K562 (cell line): Measurements from ENCODE around the gene ZNF625. TPM values are rescaled to one million over a fixed set of nuclear protein-coding genes. Genes with fewer than 3 reads are reported as not detected.

Experiments
- ATAC-seq: fragments of 200-7000 bp; cut with Tn5 transposase; 3 replicates; pipeline ENCODE4 v1.9.1; 2020; ENCODE audit warnings: moderate library complexity
- BruUV-seq: library from RNA; stranded (reverse); fragments of 400-500 nt; replicated peaks from 2 replicates; lab custom pipeline; 2021; lab: Mats Ljungman, UMichigan
- CTCF ChIA-PET: fragments of 300-600 bp; formaldehyde crosslinking; extraction: SDS; loops from one replicate; lab custom pipeline; 2021; ENCODE audit warnings: low intra/inter-chr PET ratio; lab: Yijun Ruan, JAX
- POLR2A ChIA-PET: fragments of 300-600, 350-650 bp; sonication (Branson Sonifier 250); formaldehyde crosslinking; extraction: SDS; loops from one replicate; lab custom pipeline; 2021; ENCODE audit warnings: antibody characterized with exemption, inconsistent platforms; lab: Yijun Ruan, JAX
- DNase-seq, 4 experiments: peaks; one replicate each; pipeline versions ENCODE4 v3.0.0 to v3.0.0-alpha.2; 2011 to 2018; ENCODE audit warnings: low spot score in 3 of 4, mixed read lengths in 3 of 4; ENCODE audit errors: extremely low read depth in 1 of 4
- FAIRE-seq: peaks from 2 replicates; lab custom pipeline; 2011; peaks lifted over from hg19 to GRCh38; lab: Jason Lieb, UNC
- H2AFZ ChIP-seq: 2 replicates; pipeline ENCODE4 v1.6.0; 2011; ENCODE audit warnings: low read depth, low read length, control low read depth, inconsistent platforms
- H3K27ac ChIP-seq: fragments of 200-600 bp; 3 replicates; pipeline ENCODE4 v1.8.0; 2011; ENCODE audit warnings: low read depth, mild to moderate bottlenecking, control low read depth, inconsistent platforms, low read length, moderate library complexity, mixed read lengths; ENCODE audit errors: extremely low read depth
- H3K27me3 ChIP-seq, 2 experiments: fragments of 300-600 bp in 1 of 2; 2 replicates in 1 of 2; 3 replicates in 1 of 2; pipeline versions ENCODE4 v1.6.0 to v1.8.0; 2011; ENCODE audit warnings: inconsistent platforms in 2 of 2, low read length in 2 of 2, mild to moderate bottlenecking in 1 of 2, mixed read lengths in 1 of 2, moderate library complexity in 1 of 2; ENCODE audit not compliant: control insufficient read depth in 2 of 2, insufficient read depth in 2 of 2
- H3K36me3 ChIP-seq: fragments of 300-600 bp; 3 replicates; pipeline ENCODE4 v1.8.0; 2011; ENCODE audit warnings: mild to moderate bottlenecking, low read length, inconsistent platforms; ENCODE audit not compliant: control insufficient read depth, insufficient read depth
- H3K4me1 ChIP-seq, 2 experiments: fragments of 200-600 bp in 1 of 2; replicated peaks in 1 of 2; 2 replicates in 1 of 2; 3 replicates in 1 of 2; pipeline versions ENCODE4 v1.5.1 to v1.8.0; 2011; ENCODE audit warnings: inconsistent platforms in 2 of 2, low read length in 2 of 2, mild to moderate bottlenecking in 1 of 2, mixed read lengths in 1 of 2, moderate library complexity in 1 of 2; ENCODE audit not compliant: control insufficient read depth in 2 of 2, insufficient read depth in 2 of 2
- H3K4me2 ChIP-seq: 2 replicates; pipeline ENCODE4 v1.6.1; 2011; ENCODE audit warnings: low read length, control low read depth, inconsistent platforms, mixed read lengths; ENCODE audit not compliant: insufficient read depth
- H3K4me3 ChIP-seq: fragments of 200-600 bp; sonication (generic), shearing (Covaris generic); 2 replicates; pipeline ENCODE4 v1.5.1; 2016; ENCODE audit warnings: control low read depth, inconsistent platforms
- H3K79me2 ChIP-seq: fragments of 200-600 bp; 3 replicates; pipeline ENCODE4 v1.8.0; 2011; ENCODE audit warnings: low read length, inconsistent platforms; ENCODE audit not compliant: control insufficient read depth, insufficient read depth
- H3K9ac ChIP-seq, 2 experiments: 2 replicates each; pipeline versions ENCODE4 v1.6.0 to v1.6.1; 2011; ENCODE audit warnings: low read depth in 2 of 2, low read length in 2 of 2, control low read depth in 1 of 2, inconsistent platforms in 1 of 2, mild to moderate bottlenecking in 1 of 2, mixed read lengths in 1 of 2; ENCODE audit not compliant: insufficient read depth in 1 of 2
- H3K9me1 ChIP-seq: one replicate; pipeline ENCODE4 v1.6.0; 2011; ENCODE audit warnings: inconsistent platforms, mild to moderate bottlenecking, low read length, moderate library complexity; ENCODE audit not compliant: control insufficient read depth, insufficient read depth
- H3K9me3 ChIP-seq: replicated peaks from 2 replicates; pipeline ENCODE4 v1.5.1; 2011; ENCODE audit warnings: low read depth, low read length, inconsistent platforms; ENCODE audit not compliant: control insufficient read depth, insufficient read depth
- H4K20me1 ChIP-seq: replicated peaks from 2 replicates; pipeline ENCODE4 v1.6.1; 2011; ENCODE audit warnings: low read length, inconsistent platforms, mixed read lengths; ENCODE audit not compliant: control insufficient read depth, insufficient read depth
- BCL6 ChIP-seq: fragments of 250-450 bp; sonication (Bioruptor Pico); IDR thresholded peaks from 2 replicates; pipeline ENCODE4 v1.4.0; 2020
- CBFB ChIP-seq: sonication (generic); formaldehyde crosslinking; IDR thresholded peaks from 2 replicates; pipeline ENCODE4 v1.4.0; 2020; ENCODE audit warnings: mild to moderate bottlenecking, missing genetic modification reagents
- ERF ChIP-seq: fragments of 450-650 bp; formaldehyde crosslinking; IDR thresholded peaks from 2 replicates; pipeline ENCODE4 v1.4.0; 2020; ENCODE audit warnings: mild to moderate bottlenecking, mixed read lengths
- ETV1 ChIP-seq: fragments of 450-650 bp; conservative IDR thresholded peaks from 2 replicates; pipeline ENCODE4 v1.6.1; 2016; ENCODE audit warnings: missing genetic modification characterization, control low read depth, low read depth, missing compliant biosample characterization
- GTF2A2 ChIP-seq: IDR thresholded peaks from 2 replicates; pipeline ENCODE4 v1.6.1; 2016; ENCODE audit warnings: mild to moderate bottlenecking, missing genetic modification characterization, missing compliant biosample characterization
- HDAC1 ChIP-seq, 2 experiments: fragments of 450-650 bp; IDR thresholded peaks; 2 replicates each; pipeline ENCODE4 v1.6.1; 2016 to 2017; ENCODE audit warnings: inconsistent platforms in 1 of 2, mild to moderate bottlenecking in 1 of 2, moderate library complexity in 1 of 2
- JUND ChIP-seq, 2 experiments: IDR thresholded peaks; 2 replicates in 1 of 2; 3 replicates in 1 of 2; pipeline ENCODE4 v1.6.1; 2011; ENCODE audit warnings: borderline replicate concordance in 2 of 2, low read depth in 2 of 2, low read length in 2 of 2, improper control_type of control experiment in 1 of 2, missing biosample characterization in 1 of 2, missing genetic modification characterization in 1 of 2, missing genetic modification reagents in 1 of 2
- KLF13 ChIP-seq: fragments of 450-650 bp; IDR thresholded peaks from 2 replicates; pipeline ENCODE4 v1.6.1; 2016; ENCODE audit warnings: missing genetic modification characterization, low read depth, mild to moderate bottlenecking, missing compliant biosample characterization, moderate library complexity, borderline replicate concordance
- POLR2G ChIP-seq: fragments of 200-400 bp; formaldehyde crosslinking; IDR thresholded peaks from 2 replicates; pipeline ENCODE4 v1.6.1; 2017; ENCODE audit warnings: low read depth, mild to moderate bottlenecking, antibody characterized with exemption, low read length, moderate library complexity
- SIX5 ChIP-seq, 2 experiments: IDR thresholded peaks; 2 replicates each; pipeline ENCODE4 v1.6.1; 2011; ENCODE audit warnings: low read length in 2 of 2, borderline replicate concordance in 1 of 2, low read depth in 1 of 2, mild to moderate bottlenecking in 1 of 2, moderate library complexity in 1 of 2; ENCODE audit not compliant: insufficient read depth in 1 of 2
- TBL1XR1 ChIP-seq, 2 experiments: IDR thresholded peaks; 2 replicates each; pipeline ENCODE4 v1.6.1; 2012; ENCODE audit warnings: improper control_type of control experiment in 2 of 2, low read length in 2 of 2, mild to moderate bottlenecking in 1 of 2
- TFAM ChIP-seq: fragments of 250-450 bp; sonication (Bioruptor Pico); conservative IDR thresholded peaks from 2 replicates; pipeline ENCODE4 v1.5.0; 2021; ENCODE audit warnings: mild to moderate bottlenecking, moderate library complexity
- ZBTB1 ChIP-seq: sonication (generic); formaldehyde crosslinking; IDR thresholded peaks from 2 replicates; pipeline ENCODE4 v1.8.1; 2023; ENCODE audit warnings: missing genetic modification reagents, low read depth, mild to moderate bottlenecking, borderline replicate concordance
- ZBTB8A ChIP-seq: fragments of 450-650 bp; IDR thresholded peaks from 2 replicates; pipeline ENCODE4 v1.6.1; 2018; ENCODE audit warnings: mild to moderate bottlenecking, moderate library complexity; ENCODE audit not compliant: partially characterized antibody
- ZFX ChIP-seq: sonication (generic); formaldehyde crosslinking; IDR thresholded peaks from 2 replicates; pipeline ENCODE4 v1.8.0; 2022; ENCODE audit warnings: mild to moderate bottlenecking, missing genetic modification reagents, moderate library complexity
- ZNF12 ChIP-seq: sonication (generic); formaldehyde crosslinking; IDR thresholded peaks from 2 replicates; pipeline ENCODE4 v1.4.0; 2020; ENCODE audit warnings: mild to moderate bottlenecking, missing genetic modification reagents
- ZNF785 ChIP-seq: fragments of 250-450 bp; sonication (Bioruptor Pico); IDR thresholded peaks from 2 replicates; pipeline ENCODE4 v1.4.0; 2020; ENCODE audit warnings: mild to moderate bottlenecking
- WGBS: fragments of 100-300 bp; shearing (Covaris generic); methylation state at CpG from one replicate; pipeline ENCODE4 v1.1.6; 2016; ENCODE audit warnings: low coverage, mixed read lengths; ENCODE audit not compliant: insufficient coverage; ENCODE audit errors: missing lambda C conversion rate; 5-methylcytosine and 5-hydroxymethylcytosine counted together
- in situ Hi-C: fragments of 300-500 bp; cut with MboI; formaldehyde crosslinking; loops from 4 replicates; pipeline ENCODE4 v1.15.0; 2018; ENCODE audit warnings: inconsistent platforms, mixed read lengths
- intact Hi-C: fragments of 100-400 bp; cut with micrococcal nuclease; formaldehyde crosslinking; loops from 2 replicates; pipeline ENCODE4 v1.14.2; 2022
- polyA plus RNA-seq, 8 experiments: library from polyadenylated mRNA; depleted of rRNA in 4 of 8; stranded (reverse) in 5 of 8; unstranded in 3 of 8; fragments of >200 nt; fragmentation: Nextera tagmentation in 2 of 8; fragmentation: Illumina TruSeq in 1 of 8; extraction: Ambion mirVana in 2 of 8; extraction: Trizol in 1 of 8; gene quantifications; 2 replicates each; pipeline versions ENCODE4 v1.2.1 to v1.2.3, GENCODE V29; 2011 to 2014; ENCODE audit warnings: inconsistent platforms in 1 of 8, missing spikeins in 1 of 8
- total RNA-seq, 7 experiments: library from RNA; depleted of rRNA in 6 of 7; stranded (reverse); fragments of >200 nt in 6 of 7; fragmentation: Illumina TruSeq in 2 of 7; extraction: Trizol in 2 of 7; gene quantifications; 2 replicates each; pipeline versions ENCODE4 v1.2.1 to v1.2.3, GENCODE V29; 2011 to 2021; ENCODE audit warnings: low replicate concordance in 1 of 7
- TF ChIP-seq, protein P1 (sequence below): fragments of 450-650 bp; IDR thresholded peaks from 2 replicates; pipeline ENCODE4 v1.6.1; 2014; ENCODE audit warnings: low read depth, mild to moderate bottlenecking, moderate library complexity, borderline replicate concordance

Gene ZNF625
- total and polyA plus RNA-seq, 9 of the 15 experiments (the other 6 are each of a cell fraction or from before 2014, with no cell fraction given) = 0.07 to 0.09 TPM; not detected in 7

DNA sequence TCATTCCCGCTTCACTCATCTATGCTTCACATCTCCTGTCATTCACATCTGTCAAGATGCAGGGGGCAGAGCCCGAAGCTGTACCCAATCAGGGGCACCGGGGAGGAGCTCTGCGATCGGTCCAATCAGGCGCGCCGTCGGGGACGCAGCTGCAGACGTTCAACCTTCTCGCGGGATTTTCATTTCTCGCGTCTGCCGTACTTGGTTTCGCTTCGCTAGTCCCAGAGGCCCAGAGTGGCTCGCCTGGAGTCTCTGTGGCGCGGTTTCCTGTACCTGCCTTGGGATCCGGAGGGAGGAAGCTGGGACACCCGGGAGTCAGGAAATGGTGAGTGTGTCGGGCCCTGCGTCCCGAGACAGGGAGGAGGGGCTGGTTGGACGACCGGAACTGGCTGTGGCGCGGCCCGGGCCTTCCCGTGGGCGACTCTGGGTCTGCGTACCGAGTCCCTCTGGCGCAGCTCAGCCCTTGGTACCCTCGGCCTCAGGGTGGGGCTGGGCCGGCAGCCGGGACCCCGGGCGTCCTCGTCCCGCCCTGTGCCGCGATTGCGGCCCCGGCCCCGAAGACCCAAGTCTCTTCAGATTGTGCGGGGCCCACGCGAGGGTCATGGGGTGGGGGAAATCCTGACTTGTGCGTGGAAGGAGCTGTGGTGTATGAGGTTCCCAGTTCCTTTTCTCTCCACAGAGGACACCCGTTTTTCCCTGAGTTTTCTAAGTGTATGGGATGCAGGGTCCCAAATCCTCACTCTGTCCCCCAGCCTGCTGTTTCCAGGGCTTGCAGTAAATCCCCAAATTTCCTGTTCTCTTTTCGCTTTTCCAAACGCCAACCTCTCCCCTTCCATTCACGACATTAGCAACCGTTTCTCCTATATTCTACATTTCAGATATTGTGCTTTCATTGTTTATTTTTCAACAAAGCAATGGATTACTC lies 6.6 kb upstream of the ZNF625 start, which contains the start of gene ZNF136:
TSS of gene ZNF136 (plus strand) at position 215 of the 925 bp plus-strand sequence. CDS start at position 323, 108 bp downstream.
- H2AFZ ChIP-seq = peak within 1 kb of the TSS; percentile 98
- H3K4me1 ChIP-seq = peaks cover 4 to 8% of the 10 kb centered on the region in 2 experiments; a peak in 3 of 5 replicates
- H3K4me3 ChIP-seq = peak within 1 kb of the TSS; percentile 100
- DNase-seq (peak; percentile 93 to 98 (median 94)), ATAC-seq (peak; percentile 100), FAIRE-seq (peak; percentile 98)
- H3K27ac ChIP-seq = peak within 1 kb of the TSS; percentile 91
- no peaks in the 10 kb centered on the region for H3K27me3 ChIP-seq
- H4K20me1 ChIP-seq = no peaks in the 10 kb centered on the region
- intact Hi-C loops = no loop called here
- in situ Hi-C loops = no loop called here
- H3K4me2 ChIP-seq = peak within 1 kb of the TSS; percentile 91
- no peaks in the 10 kb centered on the region for H3K9me1 ChIP-seq
- H3K9ac ChIP-seq = peak within 1 kb of the TSS; percentile 94 to 95
- peaks cover 14% of the 10 kb centered on the region for H3K79me2 ChIP-seq
- H3K9me3 ChIP-seq = peaks cover 3% of the 10 kb centered on the region; the same call in 1 of the 2 replicates
- no peaks in the 10 kb centered on the region for H3K36me3 ChIP-seq
- under 1% methylated on average over 42 of the region's 57 CpGs for WGBS
- BruUV-seq = TSS peak; percentile 49
- ChIA-PET POLR2A (interaction anchor here (0.6 kb wide), 4 partner anchors 9 to 123 kb away, joined by 3 to 4 read pairs (median 3); no protein-coding TSS in a partner anchor), CTCF (no interaction called here)
- TF ChIP-seq ZBTB8A (no peak), GTF2A2 (tag) (no peak), TBL1XR1 (IDR thresholded peaks at IDR 0.05; ENCODE audit: low read length in 2 of 2) (peak in 1 of 2 experiments; percentile 62; a peak in 1 of 4 replicates), ZNF12 (CRISPR knock-in tag) (peak; percentile 70; the same call in 1 of the 2 replicates), SIX5 (IDR thresholded peaks at IDR 0.05; ENCODE audit: borderline replicate concordance in 1 of 2, insufficient read depth in 1 of 2, low read depth in 1 of 2, low read length in 2 of 2) (no peak), JUND (IDR thresholded peaks at IDR 0.05; ENCODE audit: borderline replicate concordance, low read depth, low read length) (0 out of 2 replicates have a peak, but pooled peaks have one; percentile 10), JUND (tag; IDR thresholded peaks at IDR 0.05; ENCODE audit: borderline replicate concordance, low read depth, low read length) (no peak), BCL6 (CRISPR knock-in tag) (no peak), KLF13 (no peak), ETV1 (tag) (peak; percentile 72), ZFX (CRISPR knock-in tag) (peak; percentile 94), TFAM (no peak), ZBTB1 (CRISPR knock-in tag) (no peak), CBFB (CRISPR knock-in tag) (no peak), ERF (no peak), HDAC1 (IDR thresholded peaks at IDR 0.05) (peak in 1 of 2 experiments; percentile 33; a peak in 1 of 4 replicates), ZNF785 (no peak), POLR2G (peak; percentile 82)
- TF ChIP-seq, protein P1, sequence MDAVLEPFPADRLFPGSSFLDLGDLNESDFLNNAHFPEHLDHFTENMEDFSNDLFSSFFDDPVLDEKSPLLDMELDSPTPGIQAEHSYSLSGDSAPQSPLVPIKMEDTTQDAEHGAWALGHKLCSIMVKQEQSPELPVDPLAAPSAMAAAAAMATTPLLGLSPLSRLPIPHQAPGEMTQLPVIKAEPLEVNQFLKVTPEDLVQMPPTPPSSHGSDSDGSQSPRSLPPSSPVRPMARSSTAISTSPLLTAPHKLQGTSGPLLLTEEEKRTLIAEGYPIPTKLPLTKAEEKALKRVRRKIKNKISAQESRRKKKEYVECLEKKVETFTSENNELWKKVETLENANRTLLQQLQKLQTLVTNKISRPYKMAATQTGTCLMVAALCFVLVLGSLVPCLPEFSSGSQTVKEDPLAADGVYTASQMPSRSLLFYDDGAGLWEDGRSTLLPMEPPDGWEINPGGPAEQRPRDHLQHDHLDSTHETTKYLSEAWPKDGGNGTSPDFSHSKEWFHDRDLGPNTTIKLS = peak; percentile 80; the same call in 1 of the 2 replicates
